CD4-positive, alpha-beta T cell treated with Interleukin-17A for 4 hours (primary cell): ENCODE measurements around the gene PALLD.
"Not testable (repeated sequence)": the region's sequence is repeated elsewhere in the genome, so short reads cannot be mapped to it uniquely, and the experiment has no call there.

Experiments used
- DNase-seq: peaks from one replicate; pipeline ENCODE4 v3.0.0-alpha.2; 2020; ENCODE audit warnings: mixed read lengths

PALLD gene

GRCh38 chr4:168496834-168497233 lies at the start of gene PALLD:
Gene PALLD (plus strand): TSS chr4:168497052.
- no peak for DNase-seq

- DNase-seq = not testable (repeated sequence)
Observed at GRCh38 chr4:168449063-168449462, 47.8 kb upstream of the PALLD start.

- peak; percentile 3 for DNase-seq
Observed at GRCh38 chr4:168449719-168450452, 47.0 kb upstream of the PALLD start.

GRCh38 chr4:168451331-168451730 lies 45.5 kb upstream of the PALLD start:
- DNase-seq = no peak

- no peak for DNase-seq
Observed at GRCh38 chr4:168451744-168452390, 45.0 kb upstream of the PALLD start.

- DNase-seq = no peak
Observed at GRCh38 chr4:168453146-168453545, 43.7 kb upstream of the PALLD start.

- DNase-seq = not testable (repeated sequence)
Observed at GRCh38 chr4:168458256-168458655, 38.6 kb upstream of the PALLD start.

- no peak for DNase-seq
Observed at GRCh38 chr4:168461821-168462220, 35.0 kb upstream of the PALLD start.

GRCh38 chr4:168472920-168473319 lies 23.9 kb upstream of the PALLD start:
- DNase-seq = no peak

- DNase-seq = no peak
Observed at GRCh38 chr4:168474660-168475320, 22.1 kb upstream of the PALLD start.

- peak; percentile 55 for DNase-seq
Observed at GRCh38 chr4:168475745-168476144, 21.1 kb upstream of the PALLD start.

GRCh38 chr4:168478868-168479267 lies 18.0 kb upstream of the PALLD start:
- DNase-seq = no peak

GRCh38 chr4:168480931-168481611 lies 15.8 kb upstream of the PALLD start:
- DNase-seq = peak; percentile 47

GRCh38 chr4:168483811-168484210 lies 13.0 kb upstream of the PALLD start:
- DNase-seq = no peak

- no peak for DNase-seq
Observed at GRCh38 chr4:168484626-168485025, 12.2 kb upstream of the PALLD start.

- DNase-seq = no peak
Observed at GRCh38 chr4:168485156-168485910, 11.5 kb upstream of the PALLD start.

- DNase-seq = no peak
Observed at GRCh38 chr4:168486912-168487281, 10.0 kb upstream of the PALLD start.

- DNase-seq = no peak
Observed at GRCh38 chr4:168487282-168488035, 9.4 kb upstream of the PALLD start.

GRCh38 chr4:168488869-168489274 lies 8.0 kb upstream of the PALLD start:
- DNase-seq = no peak

- DNase-seq = no peak
Observed at GRCh38 chr4:168489616-168490015, 7.2 kb upstream of the PALLD start.

- DNase-seq = no peak
Observed at GRCh38 chr4:168490711-168491110, 6.1 kb upstream of the PALLD start.

- no peak for DNase-seq
Observed at GRCh38 chr4:168491563-168491962, 5.3 kb upstream of the PALLD start.
